Osteocyte (in vitro differentiated cells): Measurements from ENCODE around the gene PEX12. TPM values are rescaled to one million over a fixed set of nuclear protein-coding genes. Genes with fewer than 3 reads are reported as not detected.
A peak's percentile ranks its signal among the peaks of the same experiment; 100 is the strongest.

Experiments used
- DNase-seq: peaks from one replicate; pipeline ENCODE4 v3.0.0; 2021; ENCODE audit warnings: mixed read lengths; ENCODE audit not compliant: unreplicated experiment; ENCODE audit errors: extremely low spot score
- H3K27ac Mint-ChIP-seq: one replicate; pipeline ENCODE4 v1.8.0; 2021; ENCODE audit warnings: mild to moderate bottlenecking, mixed read lengths; ENCODE audit not compliant: unreplicated experiment
- H3K27me3 Mint-ChIP-seq: one replicate; pipeline ENCODE4 v1.8.0; 2021; ENCODE audit warnings: mixed read lengths; ENCODE audit not compliant: unreplicated experiment
- H3K36me3 Mint-ChIP-seq: one replicate; pipeline ENCODE4 v1.8.0; 2021; ENCODE audit warnings: mixed read lengths; ENCODE audit not compliant: unreplicated experiment
- H3K4me1 Mint-ChIP-seq: one replicate; pipeline ENCODE4 v1.8.0; 2021; ENCODE audit warnings: mixed read lengths; ENCODE audit not compliant: unreplicated experiment
- H3K4me3 Mint-ChIP-seq: one replicate; pipeline ENCODE4 v1.8.0; 2021; ENCODE audit warnings: mild to moderate bottlenecking, moderate library complexity, mixed read lengths; ENCODE audit not compliant: unreplicated experiment
- H3K9me3 Mint-ChIP-seq: one replicate; pipeline ENCODE4 v1.8.0; 2021; ENCODE audit warnings: mixed read lengths; ENCODE audit not compliant: unreplicated experiment
- total RNA-seq: library from RNA; stranded (reverse); gene quantifications from 2 replicates; pipeline ENCODE4 v1.2.1, GENCODE V29; 2021
- TF ChIP-seq, protein P1 (sequence below): fragments of 200-600 bp; sonication (generic); IDR thresholded peaks from 2 replicates; pipeline ENCODE4 v1.5.0; 2021; ENCODE audit warnings: antibody characterized with exemption, mild to moderate bottlenecking, moderate library complexity

Gene PEX12
- total RNA-seq, 1 donor from 2014 or later = 7.0 TPM

DNA sequence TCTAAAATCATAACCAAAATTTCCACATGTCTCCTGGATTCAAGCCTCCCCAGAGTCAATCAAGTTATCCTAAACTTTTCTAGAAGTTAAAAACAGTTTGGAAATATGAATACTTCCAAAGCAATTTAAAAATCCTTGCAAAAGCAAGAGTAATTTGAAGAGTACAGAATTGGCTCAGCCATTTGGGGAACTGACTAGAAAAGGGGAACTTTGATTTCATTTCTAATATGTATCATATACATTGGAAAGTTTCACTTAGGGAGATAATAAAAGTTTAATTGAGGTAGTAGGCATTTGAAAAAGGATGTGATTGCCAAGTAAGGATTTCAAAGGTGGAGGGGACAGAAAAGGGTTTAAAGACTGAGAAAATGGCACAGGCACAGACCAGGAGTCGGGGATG, 31.9 kb downstream of the PEX12 start:
- Mint-ChIP-seq H3K9me3 (no peaks in the 10 kb centered on the region), H3K36me3 (no peaks in the 10 kb centered on the region), H3K4me1 (no peaks in the 10 kb centered on the region), H3K27ac (no peak overlapping the region), H3K4me3 (no peak overlapping the region), H3K27me3 (peaks cover 56% of the 10 kb centered on the region)
- DNase-seq = no peak
- TF ChIP-seq, protein P1, sequence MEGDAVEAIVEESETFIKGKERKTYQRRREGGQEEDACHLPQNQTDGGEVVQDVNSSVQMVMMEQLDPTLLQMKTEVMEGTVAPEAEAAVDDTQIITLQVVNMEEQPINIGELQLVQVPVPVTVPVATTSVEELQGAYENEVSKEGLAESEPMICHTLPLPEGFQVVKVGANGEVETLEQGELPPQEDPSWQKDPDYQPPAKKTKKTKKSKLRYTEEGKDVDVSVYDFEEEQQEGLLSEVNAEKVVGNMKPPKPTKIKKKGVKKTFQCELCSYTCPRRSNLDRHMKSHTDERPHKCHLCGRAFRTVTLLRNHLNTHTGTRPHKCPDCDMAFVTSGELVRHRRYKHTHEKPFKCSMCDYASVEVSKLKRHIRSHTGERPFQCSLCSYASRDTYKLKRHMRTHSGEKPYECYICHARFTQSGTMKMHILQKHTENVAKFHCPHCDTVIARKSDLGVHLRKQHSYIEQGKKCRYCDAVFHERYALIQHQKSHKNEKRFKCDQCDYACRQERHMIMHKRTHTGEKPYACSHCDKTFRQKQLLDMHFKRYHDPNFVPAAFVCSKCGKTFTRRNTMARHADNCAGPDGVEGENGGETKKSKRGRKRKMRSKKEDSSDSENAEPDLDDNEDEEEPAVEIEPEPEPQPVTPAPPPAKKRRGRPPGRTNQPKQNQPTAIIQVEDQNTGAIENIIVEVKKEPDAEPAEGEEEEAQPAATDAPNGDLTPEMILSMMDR = no peak

DNA sequence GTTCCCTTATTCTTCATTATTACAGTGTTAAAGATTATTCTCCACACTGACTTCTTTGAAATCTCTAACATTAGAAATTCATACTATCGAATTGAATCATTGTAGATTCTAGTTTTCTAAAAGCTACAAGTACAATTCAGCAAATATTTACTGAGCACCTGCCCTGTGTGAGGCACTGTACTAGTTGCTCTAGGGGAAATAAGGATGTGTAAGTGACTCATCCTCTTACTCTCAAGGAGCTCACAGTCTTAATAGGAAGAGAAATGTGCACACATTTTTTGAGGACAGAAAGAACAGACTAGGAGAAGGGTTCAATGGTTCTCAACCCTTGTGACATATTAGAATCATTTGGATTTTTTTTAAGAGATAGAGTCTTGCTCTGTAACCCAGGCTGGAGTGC, 33.2 kb downstream of the PEX12 start:
- no peak for DNase-seq
- H3K9me3 Mint-ChIP-seq = no peaks in the 10 kb centered on the region
- no peaks in the 10 kb centered on the region for H3K36me3 Mint-ChIP-seq
- no peak overlapping the region for H3K27ac Mint-ChIP-seq
- TF ChIP-seq, protein P1 = no peak
- no peak overlapping the region for H3K4me3 Mint-ChIP-seq
- peaks cover 50% of the 10 kb centered on the region for H3K27me3 Mint-ChIP-seq
- peaks cover 8% of the 10 kb centered on the region for H3K4me1 Mint-ChIP-seq

DNA sequence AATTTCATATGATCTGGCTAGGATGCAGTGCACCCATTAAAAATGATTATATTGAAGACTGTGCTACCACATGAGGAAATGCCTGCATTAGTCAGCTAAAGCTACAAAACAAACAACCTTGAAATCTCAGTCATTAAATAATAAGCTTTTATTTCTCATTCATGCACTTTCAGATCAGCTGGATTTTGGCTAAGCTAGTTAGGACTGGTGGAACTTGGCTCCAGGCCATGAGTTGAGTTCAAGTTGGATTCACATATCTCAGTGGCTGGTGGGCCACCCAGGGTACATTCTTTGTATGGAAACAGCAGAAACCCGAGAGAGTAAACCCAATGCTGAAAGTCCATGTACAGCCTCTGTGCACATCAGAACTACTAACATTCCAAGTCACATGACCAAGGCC, 34.5 kb downstream of the PEX12 start:
- Mint-ChIP-seq H3K4me3 (no peak overlapping the region), H3K27me3 (peaks cover 37% of the 10 kb centered on the region), H3K36me3 (no peaks in the 10 kb centered on the region), H3K27ac (no peak overlapping the region), H3K4me1 (peaks cover 14% of the 10 kb centered on the region), H3K9me3 (no peaks in the 10 kb centered on the region)
- TF ChIP-seq, protein P1 = no peak
- no peak for DNase-seq

DNA sequence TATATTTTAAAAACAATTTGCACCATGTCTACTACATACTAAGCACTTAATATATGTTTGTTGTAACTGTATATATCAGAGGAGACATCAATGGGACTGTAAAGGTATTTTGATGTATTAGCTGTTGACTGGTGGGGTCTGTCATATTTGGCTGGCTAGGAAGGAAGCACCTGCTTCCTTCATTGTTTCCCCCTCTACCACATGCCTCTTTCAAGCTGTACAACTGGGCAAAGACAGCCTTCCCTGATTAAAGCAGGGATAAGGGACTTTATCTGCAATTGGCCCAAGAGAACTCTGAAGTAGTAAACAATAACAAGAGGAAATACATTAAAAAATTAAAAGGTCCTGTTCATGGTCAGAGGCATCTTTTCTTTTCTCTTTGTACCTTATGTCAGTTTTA, 35.4 kb downstream of the PEX12 start:
- H3K27me3 Mint-ChIP-seq = peaks cover 30% of the 10 kb centered on the region
- TF ChIP-seq, protein P1 = no peak
- peaks cover 14% of the 10 kb centered on the region for H3K4me1 Mint-ChIP-seq
- no peaks in the 10 kb centered on the region for H3K9me3 Mint-ChIP-seq
- H3K4me3 Mint-ChIP-seq = no peak overlapping the region
- H3K36me3 Mint-ChIP-seq = no peaks in the 10 kb centered on the region
- no peak overlapping the region for H3K27ac Mint-ChIP-seq
- DNase-seq = no peak

DNA sequence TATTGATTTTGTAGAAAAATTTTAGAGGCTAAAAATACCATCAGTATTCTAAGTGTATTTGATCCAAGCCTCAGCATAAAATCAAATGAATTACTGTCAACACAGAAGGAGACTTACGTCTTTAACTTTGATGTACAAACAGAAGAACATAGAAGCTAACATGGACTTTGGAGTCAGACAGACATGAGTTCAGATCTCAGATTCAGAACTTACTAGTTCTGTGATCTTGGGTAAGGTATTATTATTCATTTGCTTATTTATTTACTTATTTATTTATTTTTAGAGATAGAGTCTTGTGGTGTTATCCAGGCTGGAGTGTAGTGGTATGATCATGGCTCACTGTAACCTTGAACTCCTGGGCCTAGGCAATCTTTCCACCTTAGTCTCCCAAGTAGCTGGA, 36.9 kb downstream of the PEX12 start:
- Mint-ChIP-seq H3K27ac (peak overlapping the region; percentile 70), H3K9me3 (no peaks in the 10 kb centered on the region), H3K36me3 (no peaks in the 10 kb centered on the region), H3K27me3 (peaks cover 18% of the 10 kb centered on the region), H3K4me1 (peaks cover 14% of the 10 kb centered on the region), H3K4me3 (no peak overlapping the region)
- DNase-seq = no peak
- TF ChIP-seq, protein P1 = no peak
